ENCODE results near the gene OR52I2.
A peak's percentile ranks its signal among the peaks of the same experiment; 100 is the strongest.

OR52I2 gene

DNA sequence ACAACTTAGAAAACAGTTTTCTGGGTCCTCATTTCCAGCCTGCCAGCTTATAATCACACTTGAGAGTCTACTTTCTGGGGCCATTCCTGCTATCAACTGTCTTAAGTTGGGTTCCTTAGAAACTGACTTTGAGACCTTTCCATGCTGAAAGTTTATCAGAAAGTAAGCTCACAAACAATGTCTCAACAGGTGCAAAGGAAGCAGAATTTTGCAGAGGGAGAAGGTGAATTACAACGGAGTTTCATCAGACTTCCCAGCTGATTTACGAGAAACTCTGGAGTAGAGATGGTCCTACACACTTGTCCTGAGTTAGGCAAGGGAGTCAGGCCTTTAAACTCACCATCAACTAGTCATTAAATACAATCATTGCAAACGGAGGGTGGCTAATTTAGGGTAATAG, 4.7 kb upstream of the OR52I2 start:
- no peaks in the 10 kb centered on the region for H3K9me3 Mint-ChIP-seq
- ATAC-seq (replicated peaks; ENCODE audit: extremely low read depth, poor library complexity, severe bottlenecking) (no peak), DNase-seq (ENCODE audit: low spot score in 2 of 2) (no peak)
- H3K27me3 Mint-ChIP-seq: peaks cover 71% of the 10 kb centered on the region
- H3K4me3 Mint-ChIP-seq: no peak overlapping the region
- H3K4me1 Mint-ChIP-seq: peaks cover 6% of the 10 kb centered on the region
- H3K27ac Mint-ChIP-seq (ENCODE audit: low read depth): no peak overlapping the region
- H3K36me3 Mint-ChIP-seq (ENCODE audit: insufficient read depth): no peaks in the 10 kb centered on the region

DNA sequence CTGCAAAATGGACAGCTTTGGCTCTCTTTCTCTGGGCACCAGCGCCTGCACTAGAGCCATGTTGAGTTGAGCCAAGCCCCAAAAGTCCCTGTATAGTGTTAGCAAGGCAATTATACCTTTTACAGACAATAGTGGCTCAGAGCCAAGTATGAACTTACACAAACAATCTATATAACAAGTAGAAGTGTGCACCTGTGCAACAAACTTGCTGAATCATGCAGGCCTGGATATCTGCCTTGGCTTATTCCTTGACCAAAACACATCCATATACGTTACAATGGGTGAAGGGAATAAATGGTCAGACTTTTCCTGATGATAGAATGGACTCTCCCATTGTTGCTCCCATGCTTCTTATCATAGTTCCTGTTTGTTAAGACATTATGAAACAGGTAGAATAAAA, 3.8 kb upstream of the OR52I2 start:
- DNase-seq (ENCODE audit: low spot score in 2 of 2) (no peak), ATAC-seq (replicated peaks; ENCODE audit: extremely low read depth, poor library complexity, severe bottlenecking) (no peak)
- no peaks in the 10 kb centered on the region for H3K36me3 Mint-ChIP-seq (ENCODE audit: insufficient read depth)
- H3K9me3 Mint-ChIP-seq: no peaks in the 10 kb centered on the region
- H3K27ac Mint-ChIP-seq (ENCODE audit: low read depth): no peak overlapping the region
- H3K4me1 Mint-ChIP-seq: peaks cover 6% of the 10 kb centered on the region
- peaks cover 80% of the 10 kb centered on the region for H3K27me3 Mint-ChIP-seq
- no peak overlapping the region for H3K4me3 Mint-ChIP-seq

DNA sequence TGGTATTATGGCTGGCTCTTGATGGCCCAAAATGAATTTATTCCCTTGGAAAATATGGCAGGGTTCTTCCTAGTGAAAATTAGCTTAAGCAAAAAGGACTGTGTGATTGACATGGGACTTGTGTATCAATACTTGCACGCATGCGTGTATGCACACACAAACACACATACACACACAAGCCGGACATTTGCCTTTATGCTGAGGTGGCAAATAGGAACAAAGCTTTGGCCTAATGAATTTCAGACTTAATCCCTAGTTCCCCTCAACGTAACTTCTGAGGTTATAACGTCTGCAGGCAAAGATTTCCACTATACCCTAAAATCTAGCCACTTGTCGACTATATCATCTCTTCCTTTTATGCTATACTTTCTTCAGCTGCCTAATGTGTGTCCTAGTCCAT, 2.9 kb upstream of the OR52I2 start:
- H3K27me3 Mint-ChIP-seq: peaks cover 85% of the 10 kb centered on the region
- H3K4me1 Mint-ChIP-seq: peaks cover 6% of the 10 kb centered on the region

DNA sequence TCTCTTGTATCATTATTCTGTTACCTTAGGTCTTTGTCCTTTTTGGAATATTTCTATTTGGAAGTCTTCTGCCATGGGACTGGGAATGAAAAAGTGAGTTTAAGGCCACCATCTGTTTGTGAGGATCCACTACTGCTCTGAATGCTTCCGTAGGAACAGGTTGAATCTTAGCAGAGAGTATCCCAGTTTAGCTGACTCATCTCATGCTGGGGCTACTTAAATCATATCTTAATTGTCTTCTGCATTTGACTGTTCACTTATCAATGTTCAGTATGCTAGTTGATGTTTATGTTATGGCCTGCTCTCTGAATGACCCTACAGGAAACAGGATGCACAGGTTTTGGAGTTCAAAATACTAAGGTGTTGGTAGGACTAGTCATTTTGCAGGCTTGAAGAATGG, 1.4 kb upstream of the OR52I2 start:
- DNase-seq (ENCODE audit: low spot score in 2 of 2) (no peak), ATAC-seq (replicated peaks; ENCODE audit: extremely low read depth, poor library complexity, severe bottlenecking) (no peak)
- Mint-ChIP-seq H3K4me1 (peaks cover 6% of the 10 kb centered on the region), H3K9me3 (no peaks in the 10 kb centered on the region), H3K27ac (ENCODE audit: low read depth) (no peak overlapping the region), H3K27me3 (peaks cover 92% of the 10 kb centered on the region), H3K4me3 (no peak overlapping the region), H3K36me3 (ENCODE audit: insufficient read depth) (no peaks in the 10 kb centered on the region)

More for the DNA sequence above, 2.9 kb upstream of the OR52I2 start:
- Mint-ChIP-seq H3K9me3 (no peaks in the 10 kb centered on the region), H3K27ac (ENCODE audit: low read depth) (no peak overlapping the region), H3K4me3 (no peak overlapping the region), H3K36me3 (ENCODE audit: insufficient read depth) (no peaks in the 10 kb centered on the region)
- ATAC-seq (replicated peaks; ENCODE audit: extremely low read depth, poor library complexity, severe bottlenecking) (no peak), DNase-seq (ENCODE audit: low spot score in 2 of 2) (no peak)

DNA sequence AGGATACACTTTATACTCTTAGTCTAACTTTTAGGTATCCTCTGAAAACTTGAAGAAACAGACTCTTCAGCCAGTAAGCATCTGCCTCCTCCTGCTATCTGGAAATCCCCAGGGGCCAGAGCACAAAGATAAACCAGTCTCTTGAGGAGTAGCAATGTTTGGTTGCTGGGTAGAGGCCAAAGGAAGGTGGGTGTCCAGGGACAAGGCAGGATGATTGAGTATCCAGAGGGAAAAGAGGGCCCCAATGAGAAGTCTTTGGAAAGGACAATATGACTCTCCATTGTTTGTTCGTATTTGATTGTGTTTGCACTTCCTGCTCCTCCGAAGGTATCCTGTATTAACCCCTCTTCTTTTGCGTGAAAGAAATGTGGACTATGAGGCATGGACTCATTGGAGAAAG, 7.5 kb downstream of the OR52I2 start:
- H3K9me3 Mint-ChIP-seq: no peaks in the 10 kb centered on the region

DNA sequence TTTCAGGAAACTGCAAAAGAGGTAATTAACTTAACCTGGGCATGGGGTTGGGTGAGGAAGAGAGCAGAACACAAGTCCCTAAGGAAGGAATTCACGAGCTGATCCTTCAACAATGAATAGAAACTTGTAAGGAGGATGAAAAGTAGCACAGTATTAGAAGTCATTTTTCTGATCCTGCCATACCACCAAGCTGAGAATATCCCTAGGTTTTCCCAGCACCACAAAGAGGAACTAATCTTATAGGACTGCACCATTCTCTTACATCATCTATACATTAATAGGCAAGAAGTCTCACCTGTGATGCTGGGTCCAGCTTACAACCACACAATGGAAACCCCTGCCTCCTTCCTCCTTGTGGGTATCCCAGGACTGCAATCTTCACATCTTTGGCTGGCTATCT, 12.2 kb downstream of the OR52I2 start, which contains the start of gene OR52I1:
OR52I1 (plus strand) TSS at position 301 of the 400 bp plus-strand sequence; CDS start at position 301, 0 bp downstream.
- no peaks in the 10 kb centered on the region for H3K9me3 Mint-ChIP-seq
- no peak within 1 kb of the TSS for H3K27ac Mint-ChIP-seq (ENCODE audit: low read depth)
- peaks cover 6% of the 10 kb centered on the region for H3K36me3 Mint-ChIP-seq (ENCODE audit: insufficient read depth)
- no peaks in the 10 kb centered on the region for H3K4me1 Mint-ChIP-seq
- DNase-seq (ENCODE audit: low spot score in 2 of 2) (no peak), ATAC-seq (replicated peaks; ENCODE audit: extremely low read depth, poor library complexity, severe bottlenecking) (no peak)
- peaks cover 2% of the 10 kb centered on the region for H3K27me3 Mint-ChIP-seq
- no peak within 1 kb of the TSS for H3K4me3 Mint-ChIP-seq

More for the DNA sequence above, 7.5 kb downstream of the OR52I2 start:
- no peak for ATAC-seq (replicated peaks; ENCODE audit: extremely low read depth, poor library complexity, severe bottlenecking)
- Mint-ChIP-seq H3K27ac (ENCODE audit: low read depth) (no peak overlapping the region), H3K36me3 (ENCODE audit: insufficient read depth) (no peaks in the 10 kb centered on the region), H3K4me1 (no peaks in the 10 kb centered on the region), H3K4me3 (no peak overlapping the region), H3K27me3 (peaks cover 25% of the 10 kb centered on the region)
- DNase-seq (ENCODE audit: low spot score in 2 of 2): no peak

DNA sequence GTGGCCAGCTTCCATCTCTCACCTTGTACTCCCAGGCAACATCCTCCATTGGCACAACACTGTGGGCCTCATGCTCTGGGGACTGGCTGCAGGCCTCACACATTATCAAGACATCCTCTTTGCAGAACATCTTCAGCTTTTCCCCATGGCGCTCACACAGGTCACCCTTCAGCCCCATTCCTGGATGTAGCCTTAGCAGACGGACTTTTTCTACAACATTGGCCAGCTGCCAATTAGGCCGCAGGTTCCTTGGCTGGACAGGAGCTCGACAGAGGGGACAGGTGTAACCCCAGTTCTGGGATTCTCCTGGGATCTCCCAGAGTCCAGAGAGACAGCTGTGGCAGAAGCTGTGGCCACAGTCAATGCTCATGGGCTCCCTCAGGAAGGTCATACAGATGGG, 23.5 kb downstream of the OR52I2 start:
- no peaks in the 10 kb centered on the region for H3K27me3 Mint-ChIP-seq
- H3K36me3 Mint-ChIP-seq (ENCODE audit: insufficient read depth): peaks cover 29% of the 10 kb centered on the region
- peaks cover 62% of the 10 kb centered on the region for H3K4me1 Mint-ChIP-seq
- H3K27ac Mint-ChIP-seq (ENCODE audit: low read depth): no peak overlapping the region
- no peak overlapping the region for H3K4me3 Mint-ChIP-seq
- DNase-seq (ENCODE audit: low spot score in 2 of 2): no peak
- H3K9me3 Mint-ChIP-seq: no peaks in the 10 kb centered on the region
- no peak for ATAC-seq (replicated peaks; ENCODE audit: extremely low read depth, poor library complexity, severe bottlenecking)

DNA sequence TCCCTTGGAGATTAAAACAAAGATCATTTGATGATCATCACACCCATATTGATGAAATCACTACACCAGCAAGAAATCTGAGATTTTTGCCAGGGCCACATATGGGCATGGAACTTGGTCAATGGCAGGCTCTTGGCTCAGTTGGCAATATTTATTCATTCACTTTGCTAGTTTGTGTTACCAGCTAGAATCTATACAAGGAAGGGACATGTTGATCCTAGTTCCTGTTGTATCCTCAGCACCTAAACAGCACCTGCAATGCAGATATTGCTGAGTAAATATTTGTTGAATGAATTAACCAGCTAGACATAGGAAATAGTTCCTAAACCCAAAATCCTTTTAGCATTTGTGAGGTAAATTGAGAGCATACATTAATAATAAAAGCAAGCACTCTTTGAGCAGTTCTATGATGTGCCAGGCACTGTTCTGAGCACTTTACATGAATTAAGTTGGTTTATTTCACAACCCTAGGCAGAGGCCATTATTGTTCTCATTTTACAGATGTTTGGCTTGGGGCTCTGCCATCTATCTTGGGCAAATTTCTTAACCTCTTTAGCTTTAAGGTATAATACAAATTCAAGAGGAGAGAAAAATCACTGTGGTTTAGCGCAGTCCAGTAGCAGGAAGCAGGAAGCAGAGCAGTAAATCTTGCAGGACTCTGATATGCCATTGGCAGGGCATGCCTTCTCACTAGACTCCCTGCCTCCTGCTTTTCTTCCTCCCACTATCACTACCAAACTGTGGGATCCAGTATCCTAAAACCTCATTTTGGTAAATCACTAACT, 24.9 kb downstream of the OR52I2 start:
- Mint-ChIP-seq H3K4me1 (peaks cover 69% of the 10 kb centered on the region), H3K36me3 (ENCODE audit: insufficient read depth) (peaks cover 26% of the 10 kb centered on the region), H3K27me3 (no peaks in the 10 kb centered on the region), H3K27ac (ENCODE audit: low read depth) (no peak overlapping the region), H3K9me3 (no peaks in the 10 kb centered on the region), H3K4me3 (peak overlapping the region; percentile 93)
- no peak for DNase-seq (ENCODE audit: low spot score in 2 of 2)
- ATAC-seq (replicated peaks; ENCODE audit: extremely low read depth, poor library complexity, severe bottlenecking): no peak

DNA sequence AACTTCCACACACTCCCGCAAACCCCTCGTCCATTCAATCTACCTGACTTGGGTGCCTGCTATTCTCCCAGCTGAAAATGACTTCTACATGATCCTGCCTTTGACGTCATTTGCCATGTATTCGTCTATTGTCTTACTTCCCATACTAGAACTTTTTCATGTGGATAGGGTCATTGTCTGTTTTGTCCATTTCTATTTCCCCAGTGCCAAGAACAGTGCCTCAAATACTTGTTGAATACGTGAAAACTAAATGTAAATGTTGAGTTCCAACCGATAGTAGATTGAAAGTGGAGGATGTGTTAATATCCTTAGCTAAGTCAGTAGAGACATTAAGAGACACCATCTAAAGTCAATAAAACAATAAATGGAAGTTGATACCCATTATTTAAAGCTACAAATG, 25.6 kb downstream of the OR52I2 start:
- ATAC-seq (replicated peaks; ENCODE audit: extremely low read depth, poor library complexity, severe bottlenecking): no peak
- peaks cover 25% of the 10 kb centered on the region for H3K36me3 Mint-ChIP-seq (ENCODE audit: insufficient read depth)
- no peaks in the 10 kb centered on the region for H3K9me3 Mint-ChIP-seq

DNA sequence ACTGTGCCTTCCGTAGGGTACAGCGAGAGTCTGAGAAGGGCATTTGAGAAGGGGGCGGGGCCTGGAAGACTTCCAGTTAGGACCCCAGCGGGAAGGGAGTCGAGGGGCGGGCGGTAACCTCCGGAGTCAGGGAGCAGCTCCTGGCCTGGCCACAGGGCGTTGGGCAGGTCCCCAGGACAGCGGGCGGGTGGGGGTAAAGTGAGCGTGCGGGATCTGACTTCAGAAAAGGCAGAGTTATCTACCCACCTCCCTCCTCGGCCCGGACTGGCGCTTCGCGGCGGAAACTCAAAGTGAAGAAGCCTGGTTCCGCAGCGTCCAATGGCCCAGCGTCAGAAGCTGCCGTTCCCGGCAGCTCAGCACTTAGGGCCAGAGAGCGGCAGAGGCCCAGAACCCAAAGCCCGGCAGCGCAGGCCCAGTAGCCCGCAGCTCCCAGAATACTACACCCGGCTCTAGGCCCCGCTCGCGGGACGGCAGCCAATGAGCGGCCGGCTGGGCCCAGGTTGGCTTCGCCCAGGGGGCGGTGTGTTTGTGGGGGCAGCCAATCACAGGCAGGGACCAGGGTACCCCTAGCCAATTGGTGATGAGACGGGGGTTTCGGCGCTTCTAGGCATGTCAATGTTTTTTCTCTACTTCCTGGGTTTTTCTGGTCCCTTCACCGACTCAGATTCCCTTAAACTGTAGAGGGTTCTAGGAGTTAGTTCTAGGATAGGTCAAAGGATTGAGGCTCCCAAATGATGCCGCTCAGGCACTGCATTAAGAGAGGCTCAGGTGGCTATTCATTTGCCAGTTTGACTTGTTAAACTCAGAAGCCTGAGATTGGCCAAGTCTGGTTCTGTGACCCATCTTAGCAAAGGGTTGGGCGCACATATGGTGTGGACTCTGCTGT, 26.5 kb downstream of the OR52I2 start, which contains the start of gene TRIM68:
TRIM68 (minus strand) TSS at position 451 of the 886 bp plus-strand sequence. CDS start 2,727 bp downstream, outside the sequence.
- no peaks in the 10 kb centered on the region for H3K9me3 Mint-ChIP-seq
- ATAC-seq (replicated peaks; ENCODE audit: extremely low read depth, poor library complexity, severe bottlenecking) (peak; percentile 100), DNase-seq (ENCODE audit: low spot score in 2 of 2) (peak; percentile 85 to 92)
- H3K4me3 Mint-ChIP-seq: peak within 1 kb of the TSS; percentile 93
- H3K4me1 Mint-ChIP-seq: peaks cover 68% of the 10 kb centered on the region
- H3K27ac Mint-ChIP-seq (ENCODE audit: low read depth): peak within 1 kb of the TSS; percentile 87
- H3K36me3 Mint-ChIP-seq (ENCODE audit: insufficient read depth): peaks cover 20% of the 10 kb centered on the region
- H3K27me3 Mint-ChIP-seq: no peaks in the 10 kb centered on the region

More for the DNA sequence above, 25.6 kb downstream of the OR52I2 start:
- Mint-ChIP-seq H3K4me3 (peak overlapping the region; percentile 93), H3K4me1 (peaks cover 69% of the 10 kb centered on the region), H3K27me3 (no peaks in the 10 kb centered on the region), H3K27ac (ENCODE audit: low read depth) (peak overlapping the region; percentile 87)
- no peak for DNase-seq (ENCODE audit: low spot score in 2 of 2)

DNA sequence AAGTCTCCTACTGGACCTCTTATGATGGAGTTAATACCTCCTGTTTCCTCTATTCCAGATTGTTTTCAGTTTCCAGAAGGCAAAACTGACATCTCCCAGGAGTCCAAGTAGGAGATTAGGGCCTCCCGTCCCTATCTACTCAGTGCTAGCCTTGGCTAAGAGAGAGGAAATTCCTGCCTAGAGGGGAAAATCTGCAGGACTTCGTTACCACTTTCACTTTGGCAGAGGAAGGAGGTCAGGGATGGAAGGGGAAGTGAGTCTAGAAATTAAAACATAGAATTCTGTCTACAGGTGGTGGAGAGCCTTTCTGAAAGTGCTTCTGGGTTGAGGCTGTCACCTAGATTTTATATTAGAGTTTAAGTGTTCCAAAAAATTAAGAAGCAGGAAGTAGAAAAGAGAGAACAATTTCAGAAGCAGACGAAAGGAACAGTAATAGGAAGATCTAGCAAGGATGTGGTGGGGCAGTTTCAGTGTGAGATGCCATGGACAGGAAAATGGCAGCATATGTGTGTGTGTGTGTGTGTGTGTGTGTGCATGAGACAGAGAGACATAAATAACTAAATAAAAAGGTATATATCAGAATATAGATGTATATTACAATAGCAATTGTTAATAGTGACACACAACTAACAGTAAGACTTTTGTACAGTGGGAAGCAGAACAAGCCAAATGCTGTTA, 28.9 kb downstream of the OR52I2 start:
- peaks cover 9% of the 10 kb centered on the region for H3K36me3 Mint-ChIP-seq (ENCODE audit: insufficient read depth)
- peaks cover 10% of the 10 kb centered on the region for H3K27me3 Mint-ChIP-seq
- H3K4me3 Mint-ChIP-seq: peak overlapping the region; percentile 73
- H3K4me1 Mint-ChIP-seq: peaks cover 45% of the 10 kb centered on the region
- ATAC-seq (replicated peaks; ENCODE audit: extremely low read depth, poor library complexity, severe bottlenecking) (no peak), DNase-seq (ENCODE audit: low spot score in 2 of 2) (no peak)
- peak overlapping the region; percentile 87 for H3K27ac Mint-ChIP-seq (ENCODE audit: low read depth)
- H3K9me3 Mint-ChIP-seq: no peaks in the 10 kb centered on the region

DNA sequence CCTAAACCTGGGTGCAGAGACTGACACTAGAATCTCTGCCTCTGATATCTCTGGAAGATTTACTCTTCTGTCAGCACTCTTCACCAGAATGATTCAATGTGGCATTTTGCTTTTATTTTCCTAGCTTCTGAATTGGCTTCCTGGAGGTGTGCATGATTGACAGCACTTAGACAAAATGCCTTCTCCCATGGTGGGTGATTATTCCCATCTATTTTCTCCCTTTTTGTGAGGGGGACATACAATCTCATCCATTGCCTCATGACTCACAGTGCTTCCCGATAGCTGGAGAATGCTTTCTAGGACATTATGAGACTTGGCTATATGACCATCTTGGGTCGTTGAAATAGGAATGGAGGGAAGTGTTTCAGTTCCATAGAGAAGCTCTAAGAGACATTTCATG, 30.4 kb downstream of the OR52I2 start:
- no peak for ATAC-seq (replicated peaks; ENCODE audit: extremely low read depth, poor library complexity, severe bottlenecking)
- no peak for DNase-seq (ENCODE audit: low spot score in 2 of 2)
- no peak overlapping the region for H3K4me3 Mint-ChIP-seq
- peaks cover 11% of the 10 kb centered on the region for H3K27me3 Mint-ChIP-seq
- no peak overlapping the region for H3K27ac Mint-ChIP-seq (ENCODE audit: low read depth)
- peaks cover 30% of the 10 kb centered on the region for H3K4me1 Mint-ChIP-seq
- H3K36me3 Mint-ChIP-seq (ENCODE audit: insufficient read depth): peaks cover 9% of the 10 kb centered on the region
- H3K9me3 Mint-ChIP-seq: no peaks in the 10 kb centered on the region
